Coronary artery (tissue), 2 donors: ENCODE results near the gene HSPG2.
"Not testable (repeated sequence)": the region's sequence is repeated elsewhere in the genome, so short reads cannot be mapped to it uniquely, and the experiment has no call there.

Experiments
- DNase-seq: peaks from one replicate; pipeline ENCODE4 v3.0.0-alpha.2; 2017; ENCODE audit warnings: low spot score
- H3K27ac ChIP-seq, 2 donors: fragments of 200-600 bp; sonication (generic); one replicate each; pipeline ENCODE4 v1.5.1; 2016 to 2019
- H3K4me3 ChIP-seq: fragments of 200-600 bp; sonication (generic); 2 replicates; pipeline ENCODE4 v1.5.1; 2016; ENCODE audit warnings: mild to moderate bottlenecking, moderate library complexity
- CTCF ChIP-seq: fragments of 200-600 bp; sonication (generic); IDR thresholded peaks from one replicate; pipeline ENCODE4 v1.5.1; 2019; ENCODE audit warnings: antibody characterized with exemption

HSPG2 gene

GRCh38 chr1:21911205-21912001 lies 25.7 kb downstream of the HSPG2 start:
- Histone ChIP-seq H3K27ac (peak overlapping the region; percentile 96 to 98), H3K4me3 (peak overlapping the region; percentile 8)
- DNase-seq = peak; percentile 79
- no peak for TF ChIP-seq CTCF

- DNase-seq = no peak
- H3K27ac ChIP-seq = peak overlapping the region; percentile 96 to 98
- TF ChIP-seq CTCF = no peak
- no peak overlapping the region for H3K4me3 ChIP-seq
Measured at GRCh38 chr1:21910558-21911204, 26.4 kb downstream of the HSPG2 start.

- TF ChIP-seq CTCF = no peak
- peak overlapping the region; percentile 96 to 98 for H3K27ac ChIP-seq
- peak; percentile 91 for DNase-seq
- H3K4me3 ChIP-seq = peak overlapping the region; percentile 37
Measured at GRCh38 chr1:21909787-21910503, 27.2 kb downstream of the HSPG2 start.

GRCh38 chr1:21909286-21909759 lies 27.8 kb downstream of the HSPG2 start:
- no peak for TF ChIP-seq CTCF
- Histone ChIP-seq H3K4me3 (peak overlapping the region; percentile 37), H3K27ac (peak overlapping the region; percentile 96 to 98)
- DNase-seq = no peak

GRCh38 chr1:21907737-21908534 lies 29.2 kb downstream of the HSPG2 start:
- H3K27ac ChIP-seq = peak overlapping the region; percentile 95 to 96
- DNase-seq, H3K4me3 ChIP-seq: not testable (repeated sequence)

GRCh38 chr1:21907079-21907418 lies 30.1 kb downstream of the HSPG2 start:
- no peak for DNase-seq
- Histone ChIP-seq H3K4me3 (no peak overlapping the region), H3K27ac (peak overlapping the region; percentile 95 to 96)
- TF ChIP-seq CTCF = no peak
